NCI-H128 (cell line): ENCODE data around the gene MED25.
"Not testable (repeated sequence)": the region's sequence is repeated elsewhere in the genome, so short reads cannot be mapped to it uniquely, and the experiment has no call there.

ENCODE experiments used
- DNase-seq: peaks from one replicate; lab custom pipeline; 2025; ENCODE audit not compliant: unreplicated experiment; lab: John Stamatoyannopoulos, UW

MED25 gene

GRCh38 chr19:49812997-49813861, 4.9 kb upstream of the MED25 start, which contains the start of gene FUZ:
Gene FUZ (minus strand): TSS chr19:49813292. CDS start chr19:49813106, 186 bp downstream.
- DNase-seq = peak; percentile 97

GRCh38 chr19:49814010-49814409, 4.1 kb upstream of the MED25 start:
- DNase-seq = no peak

- no peak for DNase-seq
These were observed 1.5 kb upstream of the MED25 start for GRCh38 chr19:49816590-49816989.

GRCh38 chr19:49818649-49819370, 721 bp downstream of the MED25 start:
- no peak for DNase-seq

GRCh38 chr19:49819452-49820115, 1.5 kb downstream of the MED25 start:
- DNase-seq = not testable (repeated sequence)

- peak; percentile 51 for DNase-seq
These were observed 2.0 kb downstream of the MED25 start for GRCh38 chr19:49820125-49820524.

GRCh38 chr19:49823472-49823871, 5.4 kb downstream of the MED25 start:
- DNase-seq = peak; percentile 60

- no peak for DNase-seq
These were observed 6.6 kb downstream of the MED25 start for GRCh38 chr19:49824662-49825061.

GRCh38 chr19:49827034-49827433, 8.9 kb downstream of the MED25 start:
- DNase-seq = no peak

- no peak for DNase-seq
These were observed 11.1 kb downstream of the MED25 start for GRCh38 chr19:49829200-49829599.

GRCh38 chr19:49829721-49830120, 11.6 kb downstream of the MED25 start:
- no peak for DNase-seq

- no peak for DNase-seq
These were observed 12.7 kb downstream of the MED25 start for GRCh38 chr19:49830766-49831165.

GRCh38 chr19:49831592-49831991, 13.5 kb downstream of the MED25 start:
- DNase-seq = no peak

- DNase-seq = no peak
These were observed 14.5 kb downstream of the MED25 start for GRCh38 chr19:49832556-49832955.

GRCh38 chr19:49833599-49833998, 15.5 kb downstream of the MED25 start:
- no peak for DNase-seq

- no peak for DNase-seq
These were observed 17.5 kb downstream of the MED25 start for GRCh38 chr19:49835562-49835961.

GRCh38 chr19:49836176-49837008, 18.3 kb downstream of the MED25 start:
- DNase-seq = no peak

GRCh38 chr19:49837009-49837310, 18.9 kb downstream of the MED25 start:
- no peak for DNase-seq

- DNase-seq = no peak
These were observed 19.3 kb downstream of the MED25 start for GRCh38 chr19:49837425-49837824.

GRCh38 chr19:49838885-49839588, 20.9 kb downstream of the MED25 start:
- DNase-seq = no peak
